ENCODE measurements around the gene SH3BGRL2.
"Not testable (repeated sequence)": the region's sequence is repeated elsewhere in the genome, so short reads cannot be mapped to it uniquely, and the experiment has no call there.

Gene SH3BGRL2

DNA sequence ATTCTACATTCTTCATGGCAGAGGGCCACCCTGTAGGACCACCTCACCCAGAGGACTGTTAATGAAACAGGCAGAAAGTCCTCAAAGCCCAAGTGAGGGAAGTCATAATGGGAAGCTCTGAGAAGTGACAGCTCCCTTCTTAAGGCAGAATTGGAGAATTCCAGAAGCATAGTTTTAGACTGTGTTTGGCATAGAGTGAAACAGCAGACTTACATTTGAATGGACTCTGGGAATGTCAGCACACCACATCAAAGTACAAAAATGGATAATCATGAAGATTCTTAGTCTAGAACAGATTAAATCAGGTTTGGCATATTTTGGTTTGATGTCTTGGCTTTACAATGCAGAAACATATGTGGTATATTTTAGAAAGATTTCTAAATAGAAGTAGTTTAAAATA, 17.9 kb downstream of the SH3BGRL2 start:
- DNase-seq (ENCODE audit: low spot score) = no peak

GRCh38 chr6:79650950-79651349, 19.8 kb downstream of the SH3BGRL2 start:
- no peak for DNase-seq (ENCODE audit: low spot score)

DNA sequence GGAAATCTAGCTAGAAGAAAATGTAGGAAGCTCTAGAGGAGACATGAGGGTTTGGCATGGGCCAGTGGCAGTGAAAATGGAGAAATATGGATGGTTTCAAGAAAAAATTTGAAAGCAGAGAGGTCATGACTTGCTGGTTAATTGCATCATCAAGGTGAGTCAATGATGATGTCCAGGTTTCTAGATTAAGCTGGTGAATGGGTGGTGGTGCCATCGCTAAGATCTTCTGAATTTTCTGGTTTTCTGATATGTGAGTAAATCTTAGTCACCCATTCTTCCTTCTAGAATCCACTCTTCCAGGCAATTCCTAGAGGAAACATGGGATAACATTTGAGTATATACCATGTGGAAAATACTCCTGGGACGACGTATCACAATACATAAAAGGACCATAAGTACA, 25.0 kb downstream of the SH3BGRL2 start:
- DNase-seq (ENCODE audit: low spot score) = no peak

- DNase-seq (ENCODE audit: low spot score) = no peak
These were observed 26.1 kb downstream of the SH3BGRL2 start for GRCh38 chr6:79657238-79657637.

- DNase-seq (ENCODE audit: low spot score) = not testable (repeated sequence)
These were observed 32.5 kb downstream of the SH3BGRL2 start for GRCh38 chr6:79663655-79664054.

- DNase-seq (ENCODE audit: low spot score) = no peak
These were observed 34.8 kb downstream of the SH3BGRL2 start for GRCh38 chr6:79665725-79666551.

DNA sequence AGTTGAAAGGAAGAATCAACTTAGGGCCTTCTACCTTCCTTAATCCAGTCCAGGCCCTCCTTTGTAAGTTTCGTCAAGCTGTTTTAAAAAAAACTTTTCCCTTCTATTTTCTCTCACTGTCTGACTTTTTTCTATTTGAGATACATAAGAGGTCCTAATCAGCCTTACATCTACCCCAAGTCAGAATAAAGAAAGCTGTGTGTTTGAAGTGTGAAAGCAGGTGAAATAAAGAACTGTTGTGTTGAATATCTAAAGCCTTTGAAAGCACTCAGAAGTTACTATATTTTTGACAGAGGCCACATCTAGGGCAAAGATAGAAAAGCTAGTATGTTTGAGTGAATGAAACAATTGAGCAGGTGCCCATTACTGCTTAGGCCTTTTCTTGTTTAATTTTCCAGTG, 35.5 kb downstream of the SH3BGRL2 start:
- no peak for DNase-seq (ENCODE audit: low spot score)

DNA sequence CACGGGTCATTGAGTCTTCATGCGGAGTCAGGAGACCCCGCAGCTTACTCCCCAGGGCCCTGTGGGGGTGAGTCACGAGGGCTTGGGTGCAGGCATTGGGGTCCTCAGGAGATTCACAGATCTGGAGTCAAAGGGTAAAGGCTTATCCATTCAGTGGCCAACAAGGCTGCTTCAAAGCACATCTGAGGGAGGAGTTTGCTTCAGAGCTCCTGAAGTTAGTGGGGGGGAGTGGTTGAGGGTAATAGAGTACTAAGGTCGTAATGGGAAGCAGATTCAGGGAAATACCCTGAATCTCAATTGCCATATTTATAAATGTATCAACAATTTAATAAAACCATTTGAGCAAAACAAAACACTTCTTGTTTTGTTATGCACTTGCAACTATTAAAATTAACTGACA, 37.3 kb downstream of the SH3BGRL2 start:
- DNase-seq (ENCODE audit: low spot score) = no peak

- no peak for DNase-seq (ENCODE audit: low spot score)
These were observed 38.6 kb downstream of the SH3BGRL2 start for GRCh38 chr6:79669766-79670165.

DNA sequence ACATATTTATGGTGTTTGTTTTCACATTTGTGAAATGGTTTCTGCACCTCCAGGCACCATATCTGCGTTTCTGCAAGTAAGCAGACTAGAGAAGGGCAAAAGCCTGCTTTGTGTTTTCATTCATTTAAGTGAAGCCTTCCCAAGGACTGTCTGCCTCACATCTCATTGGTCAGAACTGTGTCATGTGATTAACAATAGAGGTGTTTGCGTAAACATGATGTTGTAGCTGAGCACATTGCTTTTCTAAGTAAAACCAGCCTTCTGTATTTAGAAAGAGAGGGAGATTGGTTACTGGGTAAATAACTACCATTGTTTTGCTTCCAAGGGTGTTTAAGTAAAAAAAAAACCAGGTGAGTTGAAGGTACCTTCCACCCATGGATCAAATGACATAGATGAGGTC, 39.7 kb downstream of the SH3BGRL2 start:
- no peak for DNase-seq (ENCODE audit: low spot score)

DNA sequence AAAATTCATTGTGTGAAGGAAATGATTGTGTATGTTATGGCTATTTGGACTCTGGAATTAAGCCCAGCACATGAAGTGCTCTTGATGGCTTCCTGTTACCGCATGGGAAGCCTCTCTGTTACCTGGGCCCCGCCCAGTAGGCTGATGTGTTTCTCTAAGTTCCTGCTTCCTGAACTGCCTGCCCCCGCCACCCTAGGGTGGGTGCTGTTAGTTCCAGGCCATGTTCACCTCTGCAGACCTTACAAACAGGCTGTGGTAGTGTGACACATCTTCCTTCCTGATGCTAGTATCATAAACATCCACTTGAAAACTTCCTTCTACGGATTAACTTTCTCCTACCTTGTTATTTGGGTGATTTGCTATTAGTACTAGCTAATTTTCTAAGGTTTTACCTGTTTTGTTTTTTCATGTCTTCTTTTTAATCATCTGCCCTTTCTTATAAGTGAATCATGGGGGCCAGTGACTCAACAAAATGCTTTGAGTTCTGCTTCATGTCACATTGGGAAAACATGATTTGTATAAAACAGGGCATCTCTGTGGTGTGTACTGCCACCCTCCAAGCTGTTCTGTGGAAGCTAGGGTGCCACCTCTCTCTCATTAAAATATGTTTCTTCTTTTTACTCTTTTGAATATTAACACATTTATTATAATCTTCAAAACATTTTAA, 40.6 kb downstream of the SH3BGRL2 start:
- no peak for DNase-seq (ENCODE audit: low spot score)

DNA sequence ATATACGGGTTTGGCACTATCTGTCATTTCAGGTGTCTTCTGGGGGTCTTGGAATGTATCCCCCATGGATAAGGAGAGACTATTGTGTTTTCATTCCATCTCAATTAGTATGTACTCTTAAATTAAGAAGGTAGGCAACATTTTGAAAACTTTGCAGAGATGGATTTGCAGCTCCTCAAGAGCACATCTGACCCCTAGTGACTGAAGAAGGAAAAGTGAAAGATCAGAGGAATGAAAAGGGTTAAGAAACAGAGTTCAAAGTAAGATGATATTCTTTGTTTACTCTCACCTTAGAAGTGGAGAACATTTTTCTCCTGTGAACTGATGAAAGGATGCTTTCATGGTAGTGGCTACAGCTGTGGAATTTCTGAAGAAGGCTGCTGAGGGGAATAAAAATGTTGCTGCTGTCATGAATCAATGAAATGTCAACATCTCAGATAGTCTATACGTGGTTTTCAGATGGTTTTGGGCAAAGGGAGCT, 41.5 kb downstream of the SH3BGRL2 start:
- no peak for DNase-seq (ENCODE audit: low spot score)

DNA sequence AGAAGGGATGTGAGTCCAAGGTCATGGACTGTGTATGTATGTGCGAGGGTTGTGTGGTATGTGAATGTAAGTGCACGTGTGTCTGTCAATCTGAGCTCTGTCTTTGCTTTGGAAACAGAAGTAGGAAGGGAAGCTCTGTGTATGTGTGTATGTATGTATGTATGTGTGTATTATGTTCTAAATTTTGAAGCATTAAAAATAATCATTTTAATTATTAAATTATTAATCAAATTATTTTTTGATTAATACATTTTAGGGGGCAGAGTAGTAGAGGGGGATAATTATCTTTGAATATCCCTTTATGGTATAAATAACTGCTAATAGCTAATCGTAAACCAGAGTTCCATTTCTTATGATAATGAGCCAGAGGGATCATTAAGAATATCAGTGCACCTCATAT, 42.8 kb downstream of the SH3BGRL2 start:
- DNase-seq (ENCODE audit: low spot score) = no peak

DNA sequence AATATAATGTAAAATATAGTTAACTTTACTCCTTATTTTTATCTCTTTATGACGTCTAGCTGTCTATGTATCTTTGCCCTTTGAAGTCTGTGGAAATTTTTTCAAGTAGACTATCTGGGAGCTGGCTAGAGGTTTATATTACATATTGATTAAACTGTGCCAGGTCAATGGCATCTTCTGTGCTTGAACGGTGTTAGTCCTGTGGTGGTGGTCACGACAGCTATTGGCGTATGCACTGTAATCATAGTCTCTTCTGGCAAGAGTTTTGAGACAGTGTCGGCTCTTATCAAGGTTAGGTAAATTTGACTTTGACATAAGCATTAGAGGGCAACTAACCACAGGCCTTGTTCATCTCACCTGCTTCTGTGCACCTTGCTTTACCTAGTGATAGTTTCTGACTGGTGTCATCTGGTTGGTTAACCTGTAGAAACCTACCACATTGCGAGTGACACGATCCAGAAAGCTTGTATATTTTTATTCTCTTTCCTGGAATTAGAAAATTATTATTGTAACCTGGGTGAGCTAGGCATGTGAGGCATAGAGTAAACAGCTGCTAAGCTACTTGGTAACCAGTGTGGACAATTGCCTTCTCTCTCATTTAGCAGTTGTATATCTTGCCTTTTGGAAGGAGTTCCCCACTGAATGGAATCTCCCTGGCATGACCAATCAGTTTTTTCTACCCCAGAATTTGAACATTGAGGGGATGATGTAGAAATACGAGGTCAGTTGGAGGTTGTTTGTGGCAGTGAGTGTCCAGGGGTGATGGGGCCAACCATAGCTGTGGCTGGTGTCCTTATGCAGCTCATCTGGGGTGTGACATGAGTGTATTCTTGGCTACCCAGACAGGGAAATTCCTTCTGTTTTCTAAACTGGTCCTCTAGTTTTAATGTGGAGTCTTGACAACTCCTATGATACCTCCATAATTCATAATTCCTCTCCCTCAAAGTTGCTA, 45.9 kb downstream of the SH3BGRL2 start:
- DNase-seq (ENCODE audit: low spot score) = no peak

DNA sequence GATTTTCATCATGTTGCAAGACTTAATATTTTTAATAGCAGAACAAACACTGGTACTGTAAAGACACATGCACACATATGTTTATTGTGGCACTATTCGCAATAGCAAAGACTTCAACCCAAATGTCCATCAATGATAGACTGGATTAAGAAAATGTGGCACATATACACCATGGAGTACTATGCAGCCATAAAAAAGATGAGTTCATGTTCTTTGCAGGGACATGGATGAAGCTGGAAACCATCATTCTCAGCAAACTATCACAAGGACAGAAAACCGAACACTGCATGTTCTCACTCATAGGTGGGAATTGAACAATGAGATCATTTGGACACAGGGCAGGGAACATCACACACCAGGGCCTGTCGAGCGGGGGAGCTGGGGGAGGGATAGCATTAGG, 51.6 kb downstream of the SH3BGRL2 start:
- DNase-seq (ENCODE audit: low spot score) = not testable (repeated sequence)

DNA sequence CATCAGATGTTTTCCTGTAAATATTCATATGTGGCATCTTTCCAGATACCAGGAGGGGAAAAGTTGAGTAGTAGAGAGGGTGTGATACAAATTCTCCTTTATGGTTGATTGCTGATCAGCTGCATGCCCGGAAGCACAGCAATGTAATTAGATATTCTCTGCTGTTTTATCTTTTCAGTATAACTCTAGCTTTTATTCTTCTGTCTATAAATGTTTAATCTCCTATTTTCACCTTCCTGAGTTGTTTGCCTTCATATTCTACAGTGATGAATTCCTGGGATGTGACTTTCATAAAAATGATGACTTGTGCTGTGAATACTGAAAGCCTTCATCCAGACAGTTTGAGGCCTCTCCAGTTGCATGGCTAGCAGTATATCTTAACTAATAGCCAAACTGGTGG, 53.7 kb downstream of the SH3BGRL2 start:
- DNase-seq (ENCODE audit: low spot score) = no peak

DNA sequence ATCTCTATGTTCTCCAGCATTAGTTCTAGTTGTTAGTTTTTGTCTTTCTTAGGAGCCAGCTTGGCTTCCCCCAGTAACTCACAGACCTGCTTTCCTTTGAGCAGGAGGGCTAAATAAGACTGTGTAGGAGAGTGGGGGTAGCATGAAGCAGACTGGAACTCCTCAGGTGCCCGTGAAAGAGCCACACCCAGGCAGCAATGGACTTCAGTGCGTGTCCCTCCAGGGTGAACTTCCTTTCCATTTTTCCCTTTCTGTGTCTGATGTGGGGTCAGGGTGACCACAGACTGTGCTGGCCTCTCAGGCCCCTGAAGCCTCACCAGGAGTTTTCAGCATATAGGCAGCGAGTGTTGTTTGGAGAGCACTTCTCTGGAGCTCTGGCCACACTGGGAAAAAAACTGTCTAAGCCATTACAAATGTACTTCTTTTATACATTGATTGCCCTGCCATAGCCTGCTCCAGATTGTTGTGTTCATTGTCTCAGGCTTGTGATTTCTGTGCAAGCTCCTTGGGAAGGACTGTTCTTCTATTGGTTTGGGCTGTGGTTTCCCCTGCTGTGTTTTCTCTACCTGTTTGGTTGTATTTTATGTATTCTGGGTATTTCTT, 55.7 kb downstream of the SH3BGRL2 start:
- no peak for DNase-seq (ENCODE audit: low spot score)

GRCh38 chr6:79687759-79688158, 56.6 kb downstream of the SH3BGRL2 start:
- no peak for DNase-seq (ENCODE audit: low spot score)

- DNase-seq (ENCODE audit: low spot score) = no peak
These were observed 63.0 kb downstream of the SH3BGRL2 start for GRCh38 chr6:79694156-79694555.

DNA sequence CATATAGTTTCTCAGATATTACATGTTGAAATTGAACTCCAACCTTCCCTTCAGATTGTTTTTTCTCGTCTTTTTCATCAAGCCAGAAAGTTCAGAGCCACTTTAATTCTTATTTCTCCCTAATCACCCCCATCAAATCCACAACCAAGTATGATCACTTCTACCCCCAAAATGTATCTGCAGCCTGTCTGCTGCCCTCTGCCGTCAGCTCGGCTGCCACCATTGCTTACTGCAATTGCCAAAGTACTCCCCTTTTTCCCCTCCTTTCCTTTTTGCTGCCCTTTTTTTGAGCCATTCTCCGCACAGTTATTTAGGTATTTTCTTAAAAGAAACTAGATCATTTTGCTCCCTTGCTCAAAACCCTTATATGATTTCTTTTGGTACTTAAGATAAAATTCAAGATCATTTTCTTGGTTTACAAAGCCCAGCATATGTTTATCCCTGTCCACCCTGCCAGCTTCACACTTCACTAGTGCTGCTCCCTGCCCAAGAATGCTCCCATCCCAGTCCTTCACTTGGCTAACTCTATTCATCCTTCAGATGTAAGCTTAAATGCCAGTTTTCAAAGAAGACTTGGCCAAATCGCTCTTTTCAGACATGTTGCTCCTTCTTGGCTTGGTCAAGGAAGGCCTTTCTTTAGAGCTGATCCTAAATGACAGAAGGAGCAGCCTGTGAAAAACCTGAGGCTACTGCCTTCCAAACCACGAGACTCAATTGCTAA, 63.7 kb downstream of the SH3BGRL2 start:
- DNase-seq (ENCODE audit: low spot score) = no peak

DNA sequence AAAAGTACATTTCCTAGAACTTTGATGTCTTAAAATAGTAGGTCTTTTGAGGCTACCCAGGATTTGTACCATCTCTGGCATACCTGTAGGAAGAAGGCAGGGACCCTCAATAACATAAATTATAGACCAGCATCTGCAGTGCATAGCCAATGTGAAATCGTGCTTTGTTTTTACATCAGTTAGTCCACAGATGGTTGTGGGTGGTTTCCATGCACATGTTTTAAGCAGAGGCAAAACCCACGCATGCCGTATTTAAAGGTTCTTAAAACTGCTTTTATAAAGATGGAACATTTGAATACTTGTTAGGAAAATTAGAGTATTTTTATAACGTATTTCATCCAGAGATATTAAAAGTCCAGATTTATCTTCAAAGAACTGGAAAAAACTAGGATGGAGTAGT, 66.3 kb downstream of the SH3BGRL2 start:
- no peak for DNase-seq (ENCODE audit: low spot score)

Measured in HuH-7 (cell line).